Measurements from ENCODE around the gene ITGA4. TPM values are rescaled to one million over a fixed set of nuclear protein-coding genes. Genes with fewer than 3 reads are reported as not detected.
A peak's percentile ranks its signal among the peaks of the same experiment; 100 is the strongest.

Gene ITGA4
- total and polyA plus RNA-seq, 9 of the 15 experiments (the other 6 are each of a cell fraction or from before 2014, with no cell fraction given), result 0.06 to 0.81 (median 0.27) TPM

GRCh38 chr2:181411105-181411849, 45.9 kb upstream of the ITGA4 start:
- H2AFZ ChIP-seq (ENCODE audit: low read depth, low read length), result no peak overlapping the region
- ATAC-seq, result no peak
- TF ChIP-seq MYNN (IDR thresholded peaks at IDR 0.05) (no peak), MYNN (CRISPR knock-in tag; IDR thresholded peaks at IDR 0.05) (no peak), BCLAF1 (IDR thresholded peaks at IDR 0.05; ENCODE audit: borderline replicate concordance in 1 of 2, control insufficient read depth in 1 of 2, low read depth in 2 of 2, low read length in 1 of 2) (no peak), HIVEP1 (CRISPR knock-in tag; IDR thresholded peaks at IDR 0.05) (no peak)
- POLR2A ChIA-PET, result no interaction called here
- H3K27me3 ChIP-seq (ENCODE audit: control insufficient read depth in 2 of 2, insufficient read depth in 2 of 2, low read length in 2 of 2), result no peaks in the 10 kb centered on the region
- 0% methylated on average over 5 of the region's 5 CpGs for WGBS (ENCODE audit: insufficient coverage, low coverage, missing lambda C conversion rate)
- intact Hi-C loops (cut with micrococcal nuclease), result no loop called here
- H3K27ac ChIP-seq (ENCODE audit: extremely low read depth, low read depth, low read length), result no peak overlapping the region
- no peaks in the 10 kb centered on the region for H3K79me2 ChIP-seq (ENCODE audit: control insufficient read depth, insufficient read depth, low read length)
- CTCF ChIA-PET (ENCODE audit: low intra/inter-chr PET ratio), result no interaction called here
- in situ Hi-C loops (cut with MboI), result no loop called here
- DNase-seq (ENCODE audit: extremely low read depth in 1 of 4, low spot score in 3 of 4), result peak in 1 of 4 experiments; percentile 5
- no TSS peak for BruUV-seq (replicated peaks)
- no peak overlapping the region for H3K9ac ChIP-seq (ENCODE audit: insufficient read depth in 1 of 2, low read depth in 2 of 2, low read length in 2 of 2)
- no peaks in the 10 kb centered on the region for H4K20me1 ChIP-seq (replicated peaks; ENCODE audit: control insufficient read depth, insufficient read depth, low read length)
- no peak overlapping the region for H3K4me2 ChIP-seq (ENCODE audit: insufficient read depth, low read length)
- no peaks in the 10 kb centered on the region for H3K9me3 ChIP-seq (replicated peaks; ENCODE audit: control insufficient read depth, insufficient read depth, low read depth, low read length)
- H3K4me1 ChIP-seq (replicated peaks in 1 of 2; ENCODE audit: control insufficient read depth in 2 of 2, insufficient read depth in 2 of 2, low read length in 2 of 2), result no peaks in the 10 kb centered on the region
- H3K9me1 ChIP-seq (ENCODE audit: control insufficient read depth, insufficient read depth, low read length), result no peaks in the 10 kb centered on the region
- no peak for FAIRE-seq
- no peaks in the 10 kb centered on the region for H3K36me3 ChIP-seq (ENCODE audit: control insufficient read depth, insufficient read depth, low read length)
- H3K4me3 ChIP-seq, result no peak overlapping the region

All from K562 (cell line).